Endothelial cell of umbilical vein (primary cell): ENCODE measurements around the gene TIAM1. TPM values are rescaled to one million over a fixed set of nuclear protein-coding genes. Genes with fewer than 3 reads are reported as not detected.

ENCODE experiments used
- BruUV-seq: library from RNA; stranded (reverse); fragments of 400-500 nt; replicated peaks from 2 replicates; lab custom pipeline; 2021; lab: Mats Ljungman, UMichigan
- CTCF ChIA-PET: fragments of 300-600, 350-600 bp; sonication (Branson Sonifier 250); formaldehyde crosslinking; loops from one replicate; lab custom pipeline; 2021; ENCODE audit warnings: antibody characterized with exemption, inconsistent platforms; lab: Charles Lee
- POLR2A ChIA-PET: fragments of 300-600, 350-600 bp; sonication (Branson Sonifier 250); formaldehyde crosslinking; loops from one replicate; lab custom pipeline; 2021; ENCODE audit warnings: antibody characterized with exemption, inconsistent platforms; lab: Charles Lee
- DNase-seq: peaks from one replicate; pipeline ENCODE4 v3.0.0-alpha.2; 2011; ENCODE audit warnings: low read depth, low spot score
- FAIRE-seq: peaks from 2 replicates; lab custom pipeline; 2011; peaks lifted over from hg19 to GRCh38; lab: Jason Lieb, UNC
- H2AFZ ChIP-seq: 2 replicates; pipeline ENCODE4 v1.6.0; 2012; ENCODE audit warnings: low read depth, low read length, control low read depth, inconsistent platforms
- H3K27ac ChIP-seq: 2 replicates; pipeline ENCODE4 v1.5.1; 2011; ENCODE audit warnings: low read depth, mild to moderate bottlenecking, control low read depth, low read length, moderate library complexity; ENCODE audit not compliant: insufficient read depth
- H3K27me3 ChIP-seq, 2 experiments: 2 replicates each; pipeline versions ENCODE4 v1.6.0 to v1.6.1; 2011; ENCODE audit warnings: low read length in 2 of 2, mixed read lengths in 1 of 2; ENCODE audit not compliant: control insufficient read depth in 2 of 2, insufficient read depth in 2 of 2
- H3K36me3 ChIP-seq, 2 experiments: 2 replicates in 1 of 2; 3 replicates in 1 of 2; pipeline ENCODE4 v1.5.1; 2011; ENCODE audit warnings: low read length in 2 of 2, mild to moderate bottlenecking in 1 of 2, moderate library complexity in 1 of 2; ENCODE audit not compliant: control insufficient read depth in 2 of 2, insufficient read depth in 2 of 2; ENCODE audit errors: extremely low read depth in 1 of 2
- H3K4me1 ChIP-seq: 3 replicates; pipeline ENCODE4 v1.5.1; 2011; ENCODE audit warnings: mild to moderate bottlenecking, low read length; ENCODE audit not compliant: control insufficient read depth, insufficient read depth; ENCODE audit errors: extremely low read depth
- H3K4me2 ChIP-seq: 2 replicates; pipeline ENCODE4 v1.6.1; 2011; ENCODE audit warnings: low read length, control low read depth, mixed read lengths; ENCODE audit not compliant: insufficient read depth
- H3K4me3 ChIP-seq, 3 experiments: fragments of 200-600 bp in 1 of 3; sonication (generic), shearing (Covaris generic) in 1 of 3; replicated peaks in 1 of 3; 2 replicates each; pipeline ENCODE4 v1.5.1; 2011 to 2016; ENCODE audit warnings: control low read depth in 3 of 3, low read length in 3 of 3, mild to moderate bottlenecking in 2 of 3, inconsistent platforms in 1 of 3, low read depth in 1 of 3, moderate library complexity in 1 of 3; ENCODE audit not compliant: insufficient read depth in 1 of 3
- H3K79me2 ChIP-seq: 2 replicates; pipeline ENCODE4 v1.6.0; 2012; ENCODE audit warnings: low read length, inconsistent platforms; ENCODE audit not compliant: control insufficient read depth, insufficient read depth
- H3K9ac ChIP-seq: replicated peaks from 2 replicates; pipeline ENCODE3; 2011; ENCODE audit warnings: low read length, control low read depth; ENCODE audit not compliant: insufficient read depth; ENCODE audit errors: extremely low read depth
- H3K9me1 ChIP-seq: replicated peaks from 3 replicates; pipeline ENCODE4 v1.6.0; 2011; ENCODE audit warnings: mild to moderate bottlenecking, low read length; ENCODE audit not compliant: control insufficient read depth, insufficient read depth; ENCODE audit errors: extremely low read depth
- H3K9me3 ChIP-seq: replicated peaks from 2 replicates; pipeline ENCODE4 v1.5.1; 2012; ENCODE audit warnings: low read length, inconsistent platforms; ENCODE audit not compliant: control insufficient read depth, insufficient read depth
- H4K20me1 ChIP-seq: replicated peaks from 2 replicates; pipeline ENCODE3; 2011; ENCODE audit warnings: mild to moderate bottlenecking, low read length; ENCODE audit not compliant: control insufficient read depth, insufficient read depth; ENCODE audit errors: extremely low read depth
- EZH2 ChIP-seq: IDR thresholded peaks from 2 replicates; pipeline ENCODE4 v1.6.1; 2012; ENCODE audit warnings: borderline replicate concordance, low read depth, mild to moderate bottlenecking, moderate library complexity, low read length, inconsistent platforms; ENCODE audit not compliant: severe bottlenecking
- FOS ChIP-seq: IDR thresholded peaks from 2 replicates; pipeline ENCODE4 v1.6.1; 2011; ENCODE audit warnings: mild to moderate bottlenecking, low read length, moderate library complexity, borderline replicate concordance; ENCODE audit not compliant: insufficient read depth
- GATA2 ChIP-seq: IDR thresholded peaks from 2 replicates; pipeline ENCODE4 v1.7.0; 2011; ENCODE audit warnings: low read depth, mild to moderate bottlenecking, moderate library complexity, mixed read lengths, low read length; ENCODE audit not compliant: insufficient read length, insufficient read depth
- JUN ChIP-seq: IDR thresholded peaks from 2 replicates; pipeline ENCODE4 v1.6.1; 2011; ENCODE audit warnings: borderline replicate concordance, low read depth; ENCODE audit not compliant: insufficient read length, insufficient read depth
- MYC ChIP-seq: IDR thresholded peaks from one replicate; pipeline ENCODE4 v1.6.1; 2011; ENCODE audit warnings: mild to moderate bottlenecking, low read depth, low read length
- POLR2A ChIP-seq: IDR thresholded peaks from 2 replicates; pipeline ENCODE4 v1.6.1; 2012; ENCODE audit warnings: low read depth, mild to moderate bottlenecking, control low read depth, low read length
- POLR2AphosphoS5 ChIP-seq: IDR thresholded peaks from 2 replicates; pipeline ENCODE4 v1.6.1; 2012; ENCODE audit warnings: low read depth, mild to moderate bottlenecking, control low read depth, low read length, moderate library complexity; ENCODE audit not compliant: insufficient read depth
- dilution Hi-C: fragments of 300-500 bp; cut with MboI; formaldehyde crosslinking; loops from one replicate; pipeline ENCODE4 v1.15.0; 2019; ENCODE audit warnings: low sequenced_read_pairs; ENCODE audit not compliant: extremely low pct_ligation_motif_present
- intact Hi-C: fragments of 100-400 bp; cut with micrococcal nuclease; formaldehyde crosslinking; loops from one replicate; pipeline ENCODE4 v1.10.0; 2022
- polyA plus RNA-seq, 4 experiments: library from polyadenylated mRNA; depleted of rRNA in 3 of 4; stranded (reverse) in 3 of 4; unstranded in 1 of 4; fragments of >200 nt; gene quantifications; 2 replicates each; pipeline versions ENCODE4 v1.2.1 to v1.2.3, GENCODE V29; 2011 to 2012; ENCODE audit warnings: missing spikeins in 1 of 4
- total RNA-seq: library from RNA; stranded (reverse); gene quantifications from 2 replicates; pipeline ENCODE4 v1.2.3, GENCODE V29; 2021
- TF ChIP-seq, protein P1 (sequence below): IDR thresholded peaks from 2 replicates; pipeline ENCODE4 v1.6.1; 2011; ENCODE audit not compliant: insufficient read depth, insufficient read length
- TF ChIP-seq, protein P2 (sequence below), 2 donors: IDR thresholded peaks; 1 replicate in 1 of 2; 2 replicates in 1 of 2; pipeline ENCODE4 v1.5.1; 2011; ENCODE audit warnings: low read length in 2 of 2, mild to moderate bottlenecking in 2 of 2, moderate library complexity in 2 of 2, control low read depth in 1 of 2, inconsistent platforms in 1 of 2, low read depth in 1 of 2; ENCODE audit not compliant: insufficient read depth in 1 of 2; ENCODE audit errors: extremely low read depth in 1 of 2

Gene TIAM1
- total and polyA plus RNA-seq, 2 donors (not counting 3 experiments of a cell fraction or from before 2014, with no cell fraction given): 0.21 to 0.86 TPM

DNA sequence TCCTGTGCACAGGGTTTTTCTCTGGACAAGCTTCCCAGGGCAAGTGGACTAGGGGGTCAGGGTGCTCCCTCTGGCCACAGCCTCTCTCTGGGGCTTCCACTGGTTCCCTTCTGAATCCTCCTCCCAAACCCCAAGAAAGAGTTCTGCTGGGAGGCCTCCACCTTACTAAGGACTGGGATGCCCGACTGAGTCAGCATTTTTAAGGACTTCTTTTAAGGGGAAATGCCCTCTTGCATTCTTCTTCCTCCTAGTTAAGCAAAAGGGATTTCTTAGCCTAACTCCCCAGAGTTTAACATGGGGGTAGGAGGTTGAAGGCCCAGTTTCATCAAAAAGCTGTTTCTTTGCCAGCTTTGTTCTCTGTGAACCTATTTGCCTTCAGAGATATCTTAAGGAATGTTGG is 206.1 kb downstream of the TIAM1 start:
- FAIRE-seq: no peak
- H3K9me1 ChIP-seq: no peaks in the 10 kb centered on the region
- no peaks in the 10 kb centered on the region for H3K27me3 ChIP-seq
- no peak overlapping the region for H3K9ac ChIP-seq
- POLR2A ChIA-PET: no interaction called here
- no peaks in the 10 kb centered on the region for H4K20me1 ChIP-seq
- H3K36me3 ChIP-seq: no peaks in the 10 kb centered on the region
- no peak overlapping the region for H3K27ac ChIP-seq
- H2AFZ ChIP-seq: no peak overlapping the region
- no peaks in the 10 kb centered on the region for H3K79me2 ChIP-seq
- peaks cover 5% of the 10 kb centered on the region for H3K4me1 ChIP-seq
- no peak overlapping the region for H3K4me3 ChIP-seq
- no peaks in the 10 kb centered on the region for H3K9me3 ChIP-seq
- dilution Hi-C loops (no loop called here), intact Hi-C loops (no loop called here)
- TF ChIP-seq EZH2 (no peak), FOS (no peak), MYC (no peak), POLR2AphosphoS5 (no peak), POLR2A (no peak), JUN (no peak), GATA2 (no peak)
- TF ChIP-seq, protein P1, sequence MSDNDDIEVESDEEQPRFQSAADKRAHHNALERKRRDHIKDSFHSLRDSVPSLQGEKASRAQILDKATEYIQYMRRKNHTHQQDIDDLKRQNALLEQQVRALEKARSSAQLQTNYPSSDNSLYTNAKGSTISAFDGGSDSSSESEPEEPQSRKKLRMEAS: no peak
- TF ChIP-seq, protein P2, sequence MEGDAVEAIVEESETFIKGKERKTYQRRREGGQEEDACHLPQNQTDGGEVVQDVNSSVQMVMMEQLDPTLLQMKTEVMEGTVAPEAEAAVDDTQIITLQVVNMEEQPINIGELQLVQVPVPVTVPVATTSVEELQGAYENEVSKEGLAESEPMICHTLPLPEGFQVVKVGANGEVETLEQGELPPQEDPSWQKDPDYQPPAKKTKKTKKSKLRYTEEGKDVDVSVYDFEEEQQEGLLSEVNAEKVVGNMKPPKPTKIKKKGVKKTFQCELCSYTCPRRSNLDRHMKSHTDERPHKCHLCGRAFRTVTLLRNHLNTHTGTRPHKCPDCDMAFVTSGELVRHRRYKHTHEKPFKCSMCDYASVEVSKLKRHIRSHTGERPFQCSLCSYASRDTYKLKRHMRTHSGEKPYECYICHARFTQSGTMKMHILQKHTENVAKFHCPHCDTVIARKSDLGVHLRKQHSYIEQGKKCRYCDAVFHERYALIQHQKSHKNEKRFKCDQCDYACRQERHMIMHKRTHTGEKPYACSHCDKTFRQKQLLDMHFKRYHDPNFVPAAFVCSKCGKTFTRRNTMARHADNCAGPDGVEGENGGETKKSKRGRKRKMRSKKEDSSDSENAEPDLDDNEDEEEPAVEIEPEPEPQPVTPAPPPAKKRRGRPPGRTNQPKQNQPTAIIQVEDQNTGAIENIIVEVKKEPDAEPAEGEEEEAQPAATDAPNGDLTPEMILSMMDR (IDR thresholded peaks at IDR 0.05; ENCODE audit: extremely low read depth in 1 of 2, insufficient read depth in 1 of 2, low read depth in 1 of 2, low read length in 2 of 2): no peak
- BruUV-seq: no TSS peak
- no peak overlapping the region for H3K4me2 ChIP-seq
- DNase-seq: no peak
- CTCF ChIA-PET: no interaction called here
